Rectal smooth muscle tissue (tissue), 1 donor: ENCODE results near the gene ZBTB16.

Experiments used
- H3K27ac ChIP-seq: one replicate; pipeline ENCODE4 v1.7.0; 2013; ENCODE audit warnings: low read depth, low read length, inconsistent platforms
- H3K27me3 ChIP-seq: one replicate; pipeline ENCODE4 v1.7.0; 2013; ENCODE audit warnings: low read length; ENCODE audit not compliant: control insufficient read depth, insufficient read depth
- H3K36me3 ChIP-seq: one replicate; pipeline ENCODE4 v1.7.0; 2013; ENCODE audit warnings: low read length; ENCODE audit not compliant: control insufficient read depth, insufficient read depth
- H3K4me1 ChIP-seq: one replicate; pipeline ENCODE4 v1.7.0; 2013; ENCODE audit warnings: low read length; ENCODE audit not compliant: control insufficient read depth, insufficient read depth
- H3K4me3 ChIP-seq: one replicate; pipeline ENCODE4 v1.7.0; 2013; ENCODE audit warnings: low read length
- H3K9ac ChIP-seq: one replicate; pipeline ENCODE4 v1.7.0; 2013; ENCODE audit warnings: low read length

Gene ZBTB16

DNA sequence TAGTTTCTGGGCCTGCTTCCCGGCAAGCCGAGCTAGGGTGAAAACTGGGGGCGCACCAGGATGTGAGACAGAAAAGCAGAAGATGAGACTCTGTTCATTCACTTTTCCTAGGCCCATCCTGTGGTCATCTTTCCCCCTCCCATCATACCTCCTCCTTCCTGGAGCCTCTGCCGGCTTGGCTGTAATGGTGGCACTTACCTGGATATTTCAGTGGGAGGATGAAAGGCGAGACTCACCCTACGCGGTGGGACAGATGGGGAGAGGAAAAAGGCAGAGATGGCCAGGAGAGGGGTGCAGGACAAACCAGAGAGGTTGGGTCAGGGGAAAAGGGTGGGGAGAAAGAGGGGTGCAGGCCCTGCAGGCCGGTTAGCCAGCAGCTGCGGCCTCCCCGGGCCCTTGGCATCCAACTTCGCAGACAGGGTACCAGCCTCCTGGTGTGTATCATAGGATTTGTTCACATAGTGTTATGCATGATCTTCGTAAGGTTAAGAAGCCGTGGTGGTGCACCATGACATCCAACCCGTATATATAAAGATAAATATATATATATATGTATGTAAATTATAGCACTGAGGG, 195.1 kb downstream of the ZBTB16 start:
- Histone ChIP-seq H3K27me3 (no peaks in the 10 kb centered on the region), H3K27ac (no peak overlapping the region), H3K4me3 (no peak overlapping the region), H3K36me3 (no peaks in the 10 kb centered on the region), H3K4me1 (peaks cover 10% of the 10 kb centered on the region), H3K9ac (no peak overlapping the region)

DNA sequence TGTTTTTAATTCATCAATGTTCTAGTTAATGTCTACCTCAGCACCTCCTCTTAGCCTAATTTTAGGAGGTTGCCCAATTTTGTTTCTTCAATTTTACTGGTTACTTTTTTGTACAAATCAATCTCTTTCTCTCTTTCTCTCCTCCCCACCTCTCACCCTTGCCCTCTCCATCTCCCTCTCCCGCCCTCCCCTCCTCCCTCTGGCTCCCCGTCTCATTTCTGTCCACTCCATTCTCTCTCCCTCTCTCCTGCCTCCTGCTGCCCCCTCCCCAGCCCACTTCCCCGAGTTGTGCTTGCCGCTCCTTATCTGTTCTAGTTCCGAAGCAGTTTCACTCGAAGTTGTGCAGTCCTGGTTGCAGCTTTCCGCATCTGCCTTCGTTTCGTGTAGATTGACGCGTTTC, 195.8 kb downstream of the ZBTB16 start:
- no peak overlapping the region for H3K27ac ChIP-seq
- H3K27me3 ChIP-seq: no peaks in the 10 kb centered on the region
- H3K4me3 ChIP-seq: no peak overlapping the region
- no peaks in the 10 kb centered on the region for H3K36me3 ChIP-seq
- H3K4me1 ChIP-seq: peaks cover 10% of the 10 kb centered on the region
- H3K9ac ChIP-seq: no peak overlapping the region

DNA sequence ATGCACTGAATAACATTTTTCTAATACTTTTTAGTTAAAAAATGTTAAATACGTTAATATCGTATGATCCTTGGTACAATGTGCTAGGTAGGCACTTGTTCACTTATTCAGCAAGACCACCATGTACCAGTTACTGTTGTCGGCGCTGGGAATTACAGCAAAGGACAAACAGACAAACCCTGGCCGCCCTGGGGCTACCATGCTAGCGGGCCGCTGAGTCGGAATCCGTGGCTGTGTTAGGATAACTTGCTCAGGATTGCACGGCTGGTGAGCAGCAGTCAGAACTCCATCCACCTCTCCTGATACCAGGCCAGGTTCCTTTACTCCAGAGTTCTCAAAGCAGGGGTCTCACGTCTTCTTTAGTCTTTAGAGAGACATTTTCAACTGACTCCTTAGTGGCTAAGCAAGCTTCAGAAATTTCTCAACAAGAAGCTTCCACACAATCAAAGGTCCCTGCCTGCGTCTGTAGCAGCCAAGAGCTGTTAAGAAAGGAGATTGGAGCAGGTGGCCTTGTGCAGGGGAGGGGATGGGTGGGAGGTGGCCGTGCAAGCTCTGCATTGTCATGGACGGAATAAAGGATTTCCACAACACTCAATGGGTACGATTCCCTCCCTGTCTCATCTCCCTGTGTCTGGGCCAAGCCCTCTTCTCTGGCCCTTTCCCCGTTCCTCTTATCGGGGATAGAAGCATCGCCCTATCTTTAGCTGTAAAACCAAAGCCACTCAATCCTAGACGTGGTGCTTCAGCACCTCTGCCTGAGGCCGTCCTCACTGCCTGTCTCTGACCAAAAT, 196.9 kb downstream of the ZBTB16 start:
- Histone ChIP-seq H3K36me3 (no peaks in the 10 kb centered on the region), H3K9ac (no peak overlapping the region), H3K27ac (peak overlapping the region; percentile 78), H3K4me3 (no peak overlapping the region), H3K27me3 (no peaks in the 10 kb centered on the region), H3K4me1 (peaks cover 14% of the 10 kb centered on the region)

GRCh38 chr11:114256967-114257286, 197.4 kb downstream of the ZBTB16 start:
- H3K27ac ChIP-seq: peak overlapping the region; percentile 78
- no peaks in the 10 kb centered on the region for H3K27me3 ChIP-seq
- no peak overlapping the region for H3K9ac ChIP-seq
- no peaks in the 10 kb centered on the region for H3K36me3 ChIP-seq
- no peak overlapping the region for H3K4me3 ChIP-seq
- peaks cover 14% of the 10 kb centered on the region for H3K4me1 ChIP-seq

- H3K27me3 ChIP-seq: no peaks in the 10 kb centered on the region
- peaks cover 14% of the 10 kb centered on the region for H3K4me1 ChIP-seq
- H3K36me3 ChIP-seq: no peaks in the 10 kb centered on the region
- H3K9ac ChIP-seq: no peak overlapping the region
- H3K27ac ChIP-seq: peak overlapping the region; percentile 78
- H3K4me3 ChIP-seq: peak overlapping the region; percentile 16
Observed at GRCh38 chr11:114257621-114258558, 198.4 kb downstream of the ZBTB16 start.

DNA sequence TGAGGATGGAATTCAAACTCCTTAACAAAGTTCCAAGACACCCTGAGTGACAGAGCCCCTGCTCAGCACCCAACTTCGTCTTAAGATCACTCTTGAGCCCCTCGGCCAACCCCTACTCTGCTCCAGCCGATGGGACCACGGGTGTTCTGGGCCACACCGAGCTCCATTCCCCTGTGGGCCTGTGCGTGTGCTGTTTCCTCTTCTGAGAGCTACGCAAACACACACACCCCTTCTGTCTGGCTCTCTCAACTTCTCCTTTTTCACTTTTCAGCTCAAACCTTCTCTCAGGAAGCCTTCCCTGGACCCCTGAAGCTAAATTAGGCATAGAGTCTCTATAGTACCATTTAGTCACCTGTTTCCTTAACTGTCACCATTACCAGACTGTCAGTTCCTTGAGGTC, 199.2 kb downstream of the ZBTB16 start:
- Histone ChIP-seq H3K27me3 (no peaks in the 10 kb centered on the region), H3K27ac (peak overlapping the region; percentile 78), H3K36me3 (no peaks in the 10 kb centered on the region), H3K4me1 (peaks cover 14% of the 10 kb centered on the region), H3K9ac (no peak overlapping the region), H3K4me3 (peak overlapping the region; percentile 16)

DNA sequence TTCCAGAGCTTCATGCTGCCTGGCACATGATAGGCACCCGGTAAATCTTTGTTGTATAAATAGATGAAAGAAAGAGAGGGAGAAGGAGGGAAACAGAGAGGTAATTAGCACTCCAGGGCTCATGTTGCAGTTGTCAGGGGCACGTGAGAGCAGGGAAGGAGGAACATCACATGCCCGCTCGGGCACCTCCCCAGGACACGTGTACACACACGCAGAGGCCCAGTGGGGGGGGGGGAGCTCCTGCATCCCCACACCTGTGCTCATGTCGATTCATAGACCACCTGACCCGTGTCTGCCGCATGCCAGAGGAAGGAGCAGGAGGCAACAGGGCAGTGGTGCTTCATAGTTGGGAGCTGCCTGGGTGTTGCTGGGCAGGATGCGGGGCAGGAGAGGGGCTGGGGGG, 199.6 kb downstream of the ZBTB16 start:
- Histone ChIP-seq H3K27me3 (no peaks in the 10 kb centered on the region), H3K4me1 (peaks cover 14% of the 10 kb centered on the region)

DNA sequence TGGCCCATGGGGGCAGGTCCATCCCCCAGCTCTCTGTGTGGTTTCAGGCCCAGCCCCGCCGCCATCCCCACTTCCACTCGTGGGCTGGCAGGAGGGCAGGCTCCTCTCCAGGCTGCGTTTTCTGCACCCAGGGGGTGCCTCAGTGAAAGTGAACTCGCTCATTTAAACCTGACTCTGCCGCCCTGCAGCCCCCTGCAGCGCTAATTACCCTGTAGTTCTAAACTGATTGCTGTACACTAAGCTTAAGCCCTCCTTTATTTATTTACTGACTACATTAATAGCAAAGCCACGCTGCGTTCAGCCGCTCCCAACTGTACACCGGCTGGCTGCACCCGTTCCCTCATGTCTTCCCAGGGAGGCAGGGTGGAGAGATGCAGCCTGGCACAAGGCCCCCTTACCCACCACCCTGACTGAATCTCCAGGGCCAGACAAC, 200.1 kb downstream of the ZBTB16 start:
- peaks cover 14% of the 10 kb centered on the region for H3K4me1 ChIP-seq
- no peaks in the 10 kb centered on the region for H3K36me3 ChIP-seq
- H3K4me3 ChIP-seq: no peak overlapping the region
- H3K9ac ChIP-seq: no peak overlapping the region
- H3K27me3 ChIP-seq: no peaks in the 10 kb centered on the region
- H3K27ac ChIP-seq: no peak overlapping the region

More for the DNA sequence above, 199.6 kb downstream of the ZBTB16 start:
- H3K36me3 ChIP-seq: no peaks in the 10 kb centered on the region
- H3K4me3 ChIP-seq: no peak overlapping the region
- no peak overlapping the region for H3K9ac ChIP-seq
- H3K27ac ChIP-seq: no peak overlapping the region

DNA sequence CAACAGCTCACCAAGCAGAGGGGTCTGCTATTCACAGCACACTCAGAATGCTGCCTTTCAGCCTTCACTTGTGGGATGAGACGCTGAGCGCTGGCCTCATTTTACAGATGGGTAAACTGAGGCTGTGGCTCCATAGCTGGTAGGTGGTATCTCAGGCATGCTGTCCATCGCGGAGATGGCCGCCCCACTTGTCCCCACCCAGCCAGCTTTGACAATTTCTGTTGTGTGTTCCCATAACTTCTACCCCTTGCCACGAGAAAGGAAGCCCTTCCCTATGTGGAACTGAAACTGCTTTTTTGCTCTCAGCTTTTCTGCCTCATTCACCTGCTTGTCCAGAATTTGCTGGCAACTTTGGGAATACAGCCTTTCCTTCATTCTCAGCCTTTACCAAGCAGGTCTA, 200.6 kb downstream of the ZBTB16 start:
- Histone ChIP-seq H3K9ac (no peak overlapping the region), H3K36me3 (no peaks in the 10 kb centered on the region), H3K27ac (no peak overlapping the region), H3K4me3 (no peak overlapping the region), H3K4me1 (peaks cover 14% of the 10 kb centered on the region), H3K27me3 (no peaks in the 10 kb centered on the region)

- no peak overlapping the region for H3K27ac ChIP-seq
- no peaks in the 10 kb centered on the region for H3K36me3 ChIP-seq
- H3K4me1 ChIP-seq: peaks cover 14% of the 10 kb centered on the region
- no peaks in the 10 kb centered on the region for H3K27me3 ChIP-seq
- H3K4me3 ChIP-seq: no peak overlapping the region
- H3K9ac ChIP-seq: no peak overlapping the region
Observed at GRCh38 chr11:114260483-114260882, 201.0 kb downstream of the ZBTB16 start.

GRCh38 chr11:114261791-114262190, 202.3 kb downstream of the ZBTB16 start:
- Histone ChIP-seq H3K4me1 (peaks cover 14% of the 10 kb centered on the region), H3K27ac (no peak overlapping the region)

GRCh38 chr11:114262681-114263512, 203.4 kb downstream of the ZBTB16 start:
- Histone ChIP-seq H3K4me1 (peaks cover 8% of the 10 kb centered on the region), H3K4me3 (no peak overlapping the region), H3K27ac (no peak overlapping the region), H3K27me3 (no peaks in the 10 kb centered on the region), H3K36me3 (no peaks in the 10 kb centered on the region), H3K9ac (peak overlapping the region; percentile 14)

More at GRCh38 chr11:114261791-114262190, 202.3 kb downstream of the ZBTB16 start:
- H3K9ac ChIP-seq: no peak overlapping the region
- H3K27me3 ChIP-seq: no peaks in the 10 kb centered on the region
- H3K36me3 ChIP-seq: no peaks in the 10 kb centered on the region
- H3K4me3 ChIP-seq: no peak overlapping the region
